ENCODE results near the gene AP1B1. TPM values are rescaled to one million over a fixed set of nuclear protein-coding genes. Genes with fewer than 3 reads are reported as not detected.

AP1B1 gene
- total and polyA plus RNA-seq, 2 of the 13 experiments (the other 11 are each of a cell fraction or from before 2014, with no cell fraction given): 26.6 to 29.7 TPM

DNA sequence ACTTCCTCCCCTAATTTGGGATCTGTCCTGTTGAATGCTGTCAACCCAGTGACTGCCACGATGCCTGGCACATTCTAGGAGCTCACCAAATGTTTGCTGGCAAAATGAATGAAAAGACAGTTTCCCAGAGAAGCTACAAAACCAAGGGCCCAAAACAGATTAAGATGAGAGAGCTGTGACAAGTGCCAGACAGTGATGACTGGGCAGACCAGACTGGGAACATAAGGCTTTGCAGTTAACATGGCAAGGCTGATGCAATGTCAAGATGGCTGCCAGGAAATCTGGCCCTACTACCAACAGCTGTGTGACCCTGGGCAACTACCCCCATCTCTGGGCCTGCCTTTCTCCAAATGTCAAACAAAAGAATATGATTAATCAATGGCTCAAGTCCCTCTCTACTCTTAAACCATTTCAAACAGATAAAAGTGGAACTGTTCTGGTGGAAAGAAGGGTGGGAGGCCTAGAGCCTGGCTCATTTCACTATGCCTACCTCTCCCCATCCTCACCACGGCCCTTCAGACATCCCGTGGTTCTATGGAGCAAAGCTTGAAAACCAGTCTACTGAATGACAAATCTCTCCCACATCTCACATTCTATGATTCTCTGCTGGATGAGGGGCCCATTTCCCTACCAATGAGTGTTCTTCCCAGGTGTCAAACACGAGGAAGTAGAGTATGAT lies 12.8 kb downstream of the AP1B1 start:
- Histone ChIP-seq H3K27me3 (ENCODE audit: control insufficient read depth in 1 of 2, insufficient read depth in 2 of 2, low read length in 2 of 2) (no peaks in the 10 kb centered on the region), H3K36me3 (replicated peaks in 1 of 2; ENCODE audit: control insufficient read depth in 1 of 2, insufficient read depth in 2 of 2, low read length in 2 of 2) (peaks cover 2 to 13% of the 10 kb centered on the region in 2 experiments; a peak in 2 of 5 replicates), H3K9me3 (ENCODE audit: low read length) (no peaks in the 10 kb centered on the region), H3K9ac (ENCODE audit: insufficient read depth, low read depth, low read length) (no peak overlapping the region), H2AFZ (ENCODE audit: low read length) (no peak overlapping the region), H3K4me2 (ENCODE audit: low read depth, low read length) (no peak overlapping the region), H4K20me1 (ENCODE audit: insufficient read depth, low read length) (no peaks in the 10 kb centered on the region), H3K4me3 (replicated peaks in 1 of 3; ENCODE audit: insufficient read depth in 1 of 3, low read depth in 2 of 3, low read length in 3 of 3) (no peak overlapping the region), H3K27ac (ENCODE audit: extremely low read length, insufficient read depth, low read length) (no peak overlapping the region), H3K4me1 (ENCODE audit: insufficient read depth, low read length) (no peaks in the 10 kb centered on the region), H3K79me2 (ENCODE audit: insufficient read depth, low read length) (peaks cover 2% of the 10 kb centered on the region)
- ChIA-PET CTCF (ENCODE audit: low intra/inter-chr PET ratio, low total read pairs) (no interaction called here), POLR2A (interaction anchor here (0.7 kb wide), 1 partner anchor 205 kb away, joined by 4 read pairs; the partner anchor contains the start of gene NIPSNAP1)
- ATAC-seq (no peak), DNase-seq (ENCODE audit: low spot score) (no peak), FAIRE-seq (no peak)
- WGBS (ENCODE audit: low lambda C conversion rate): 95% methylated on average over 4 of the region's 4 CpGs
- intact Hi-C loops (cut with micrococcal nuclease; ENCODE audit: unreplicated experiment) (no loop called here), in situ Hi-C loops (cut with HindIII; ENCODE audit: extremely low pct_ligation_motif_present, low pct_unique_long_range_greater_than_20kb) (no loop called here)
- no TSS peak for BruUV-seq (replicated peaks)
- TF ChIP-seq, protein P1, sequence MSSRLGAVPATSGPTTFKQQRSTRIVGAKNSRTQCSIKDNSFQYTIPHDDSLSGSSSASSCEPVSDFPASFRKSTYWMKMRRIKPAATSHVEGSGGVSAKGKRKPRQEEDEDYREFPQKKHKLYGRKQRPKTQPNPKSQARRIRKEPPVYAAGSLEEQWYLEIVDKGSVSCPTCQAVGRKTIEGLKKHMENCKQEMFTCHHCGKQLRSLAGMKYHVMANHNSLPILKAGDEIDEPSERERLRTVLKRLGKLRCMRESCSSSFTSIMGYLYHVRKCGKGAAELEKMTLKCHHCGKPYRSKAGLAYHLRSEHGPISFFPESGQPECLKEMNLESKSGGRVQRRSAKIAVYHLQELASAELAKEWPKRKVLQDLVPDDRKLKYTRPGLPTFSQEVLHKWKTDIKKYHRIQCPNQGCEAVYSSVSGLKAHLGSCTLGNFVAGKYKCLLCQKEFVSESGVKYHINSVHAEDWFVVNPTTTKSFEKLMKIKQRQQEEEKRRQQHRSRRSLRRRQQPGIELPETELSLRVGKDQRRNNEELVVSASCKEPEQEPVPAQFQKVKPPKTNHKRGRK (CRISPR knock-in tag; IDR thresholded peaks at IDR 0.05): no peak
- TF ChIP-seq REL (CRISPR knock-in tag; conservative IDR thresholded peaks at IDR 0.05): no peak
- TF ChIP-seq MIER3 (CRISPR knock-in tag; IDR thresholded peaks at IDR 0.05; ENCODE audit: borderline replicate concordance): no peak
- no peak for TF ChIP-seq ZSCAN30 (CRISPR knock-in tag; IDR thresholded peaks at IDR 0.05)
- TF ChIP-seq ZNF333 (CRISPR knock-in tag; IDR thresholded peaks at IDR 0.05; ENCODE audit: borderline replicate concordance): no peak
- TF ChIP-seq ZNF703 (CRISPR knock-in tag; IDR thresholded peaks at IDR 0.05; ENCODE audit: borderline replicate concordance): no peak
- TF ChIP-seq KDM2A (CRISPR knock-in tag; IDR thresholded peaks at IDR 0.05; ENCODE audit: borderline replicate concordance, low read depth): no peak
- TF ChIP-seq NR2F6 (IDR thresholded peaks at IDR 0.05): no peak
- no peak for TF ChIP-seq NR2F6 (CRISPR knock-in tag; IDR thresholded peaks at IDR 0.05)
- TF ChIP-seq, protein P2, sequence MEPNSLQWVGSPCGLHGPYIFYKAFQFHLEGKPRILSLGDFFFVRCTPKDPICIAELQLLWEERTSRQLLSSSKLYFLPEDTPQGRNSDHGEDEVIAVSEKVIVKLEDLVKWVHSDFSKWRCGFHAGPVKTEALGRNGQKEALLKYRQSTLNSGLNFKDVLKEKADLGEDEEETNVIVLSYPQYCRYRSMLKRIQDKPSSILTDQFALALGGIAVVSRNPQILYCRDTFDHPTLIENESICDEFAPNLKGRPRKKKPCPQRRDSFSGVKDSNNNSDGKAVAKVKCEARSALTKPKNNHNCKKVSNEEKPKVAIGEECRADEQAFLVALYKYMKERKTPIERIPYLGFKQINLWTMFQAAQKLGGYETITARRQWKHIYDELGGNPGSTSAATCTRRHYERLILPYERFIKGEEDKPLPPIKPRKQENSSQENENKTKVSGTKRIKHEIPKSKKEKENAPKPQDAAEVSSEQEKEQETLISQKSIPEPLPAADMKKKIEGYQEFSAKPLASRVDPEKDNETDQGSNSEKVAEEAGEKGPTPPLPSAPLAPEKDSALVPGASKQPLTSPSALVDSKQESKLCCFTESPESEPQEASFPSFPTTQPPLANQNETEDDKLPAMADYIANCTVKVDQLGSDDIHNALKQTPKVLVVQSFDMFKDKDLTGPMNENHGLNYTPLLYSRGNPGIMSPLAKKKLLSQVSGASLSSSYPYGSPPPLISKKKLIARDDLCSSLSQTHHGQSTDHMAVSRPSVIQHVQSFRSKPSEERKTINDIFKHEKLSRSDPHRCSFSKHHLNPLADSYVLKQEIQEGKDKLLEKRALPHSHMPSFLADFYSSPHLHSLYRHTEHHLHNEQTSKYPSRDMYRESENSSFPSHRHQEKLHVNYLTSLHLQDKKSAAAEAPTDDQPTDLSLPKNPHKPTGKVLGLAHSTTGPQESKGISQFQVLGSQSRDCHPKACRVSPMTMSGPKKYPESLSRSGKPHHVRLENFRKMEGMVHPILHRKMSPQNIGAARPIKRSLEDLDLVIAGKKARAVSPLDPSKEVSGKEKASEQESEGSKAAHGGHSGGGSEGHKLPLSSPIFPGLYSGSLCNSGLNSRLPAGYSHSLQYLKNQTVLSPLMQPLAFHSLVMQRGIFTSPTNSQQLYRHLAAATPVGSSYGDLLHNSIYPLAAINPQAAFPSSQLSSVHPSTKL (CRISPR knock-in tag; IDR thresholded peaks at IDR 0.05): no peak
- no peak for TF ChIP-seq MED8 (CRISPR knock-in tag; IDR thresholded peaks at IDR 0.05; ENCODE audit: insufficient replicate concordance)
- TF ChIP-seq ZSCAN12 (CRISPR knock-in tag; IDR thresholded peaks at IDR 0.05): no peak
- TF ChIP-seq EHMT2 (IDR thresholded peaks at IDR 0.05; ENCODE audit: borderline replicate concordance, low read depth, low read length): no peak
- no peak for TF ChIP-seq HOXD1 (CRISPR knock-in tag; IDR thresholded peaks at IDR 0.05)

Data from HepG2 (cell line).